NCI-H2171 (cell line): ENCODE data around the gene SCYGR7.
"Not testable (repeated sequence)": the region's sequence is repeated elsewhere in the genome, so short reads cannot be mapped to it uniquely, and the experiment has no call there.

ENCODE experiments used
- DNase-seq: peaks from one replicate; lab custom pipeline; 2025; lab: John Stamatoyannopoulos, UW

Gene SCYGR7

GRCh38 chr2:227728035-227728434 is at the start of gene SCYGR7:
TSS of gene SCYGR7 (plus strand) at chr2:227728335. CDS start at chr2:227728335, 0 bp downstream.
- no peak for DNase-seq

- no peak for DNase-seq
These were observed 43.9 kb upstream of the SCYGR7 start for GRCh38 chr2:227684258-227684657.

GRCh38 chr2:227687189-227687588 is 40.9 kb upstream of the SCYGR7 start:
- DNase-seq = no peak

GRCh38 chr2:227696990-227697679 is 31.0 kb upstream of the SCYGR7 start:
- DNase-seq = no peak

GRCh38 chr2:227701556-227701955 is 26.6 kb upstream of the SCYGR7 start:
- DNase-seq = no peak

GRCh38 chr2:227703280-227703732 is 24.8 kb upstream of the SCYGR7 start:
- no peak for DNase-seq

GRCh38 chr2:227703961-227704360 is 24.2 kb upstream of the SCYGR7 start:
- DNase-seq = no peak

- DNase-seq = no peak
These were observed 21.3 kb upstream of the SCYGR7 start for GRCh38 chr2:227706859-227707258.

- DNase-seq = no peak
These were observed 20.7 kb upstream of the SCYGR7 start for GRCh38 chr2:227707390-227707789.

GRCh38 chr2:227710986-227711385 is 17.1 kb upstream of the SCYGR7 start:
- DNase-seq = no peak

GRCh38 chr2:227713291-227713690 is 14.8 kb upstream of the SCYGR7 start:
- DNase-seq = no peak

- no peak for DNase-seq
These were observed 11.6 kb upstream of the SCYGR7 start for GRCh38 chr2:227716501-227716900.

- DNase-seq = no peak
These were observed 10.2 kb upstream of the SCYGR7 start, which contains the start of gene SLC19A3 for GRCh38 chr2:227717687-227718567. TSS of gene SLC19A3 (minus strand) at chr2:227718028. CDS start at chr2:227702318, 15,710 bp downstream.

- DNase-seq = no peak
These were observed 8.5 kb upstream of the SCYGR7 start for GRCh38 chr2:227719641-227720040.

GRCh38 chr2:227720680-227721079 is 7.5 kb upstream of the SCYGR7 start:
- no peak for DNase-seq

- not testable (repeated sequence) for DNase-seq
These were observed 5.3 kb upstream of the SCYGR7 start for GRCh38 chr2:227722821-227723220.

- DNase-seq = no peak
These were observed 3.6 kb upstream of the SCYGR7 start, which contains the start of gene SCYGR6 for GRCh38 chr2:227724394-227725039. TSS of gene SCYGR6 (minus strand) at chr2:227724757. CDS start at chr2:227724757, 0 bp downstream.

GRCh38 chr2:227739351-227739750 is 11.2 kb downstream of the SCYGR7 start:
- DNase-seq = no peak

- DNase-seq = not testable (repeated sequence)
These were observed 12.6 kb downstream of the SCYGR7 start for GRCh38 chr2:227740705-227741104.

GRCh38 chr2:227745594-227745993 is 17.5 kb downstream of the SCYGR7 start, which contains the start of gene SCYGR8:
TSS of gene SCYGR8 (plus strand) at chr2:227745894. CDS start at chr2:227745894, 0 bp downstream.
- no peak for DNase-seq

- no peak for DNase-seq
These were observed 19.9 kb downstream of the SCYGR7 start for GRCh38 chr2:227748079-227748478.

GRCh38 chr2:227756261-227756660 is 28.1 kb downstream of the SCYGR7 start:
- DNase-seq = not testable (repeated sequence)
